ENCODE data around the gene FKBP2. TPM values are rescaled to one million over a fixed set of nuclear protein-coding genes. Genes with fewer than 3 reads are reported as not detected.
A peak's percentile ranks its signal among the peaks of the same experiment; 100 is the strongest.

FKBP2 gene
- total and polyA plus RNA-seq, 2 of the 13 experiments (the other 11 are each of a cell fraction or from before 2014, with no cell fraction given) = 30.1 to 53.3 TPM

GRCh38 chr11:64226507-64227051 lies 14.3 kb upstream of the FKBP2 start (continued):
- TF ChIP-seq YEATS4 (CRISPR knock-in tag; IDR thresholded peaks at IDR 0.05; ENCODE audit: borderline replicate concordance) = peak; percentile 48; the same call in 1 of the 2 replicates
- no peak for TF ChIP-seq ARID2 (CRISPR knock-in tag; IDR thresholded peaks at IDR 0.05; ENCODE audit: borderline replicate concordance)
- no peak for TF ChIP-seq KMT2B (CRISPR knock-in tag; IDR thresholded peaks at IDR 0.05)
- no peak for TF ChIP-seq BCLAF1 (IDR thresholded peaks at IDR 0.05)
- no peak for TF ChIP-seq ZNF142 (CRISPR knock-in tag; IDR thresholded peaks at IDR 0.05)
- TF ChIP-seq KDM3A (CRISPR knock-in tag; IDR thresholded peaks at IDR 0.05; ENCODE audit: low read depth) = 0 out of 2 replicates have a peak, but pooled peaks have one; percentile 11
- TF ChIP-seq E2F5 (CRISPR knock-in tag; conservative IDR thresholded peaks at IDR 0.05) = no peak
- no peak for TF ChIP-seq BCL6 (CRISPR knock-in tag; IDR thresholded peaks at IDR 0.05)
- no peak for TF ChIP-seq ZNF562 (CRISPR knock-in tag; IDR thresholded peaks at IDR 0.05; ENCODE audit: borderline replicate concordance)
- no peak for TF ChIP-seq ZNF367 (CRISPR knock-in tag; IDR thresholded peaks at IDR 0.05; ENCODE audit: borderline replicate concordance)
- 0 out of 2 replicates have a peak, but pooled peaks have one; percentile 22 for TF ChIP-seq HMG20B (CRISPR knock-in tag; conservative IDR thresholded peaks at IDR 0.05)
- TF ChIP-seq PHF5A (CRISPR knock-in tag; IDR thresholded peaks at IDR 0.05; ENCODE audit: low read depth, unreplicated experiment) = no peak
- peak; percentile 75 for TF ChIP-seq ZFY (CRISPR knock-in tag; IDR thresholded peaks at IDR 0.05)
- no peak for TF ChIP-seq GZF1 (CRISPR knock-in tag; IDR thresholded peaks at IDR 0.05)
- TF ChIP-seq ZNF800 (CRISPR knock-in tag; IDR thresholded peaks at IDR 0.05) = 0 out of 2 replicates have a peak, but pooled peaks have one; percentile 7
- no peak; the same call in 1 of the 2 replicates for TF ChIP-seq ZNF350 (CRISPR knock-in tag; IDR thresholded peaks at IDR 0.05; ENCODE audit: borderline replicate concordance, low read depth)
- no peak for TF ChIP-seq RFX1 (IDR thresholded peaks at IDR 0.05)

Data from HepG2 (cell line).